SK-N-MC (cell line): ENCODE results near the gene PPIL1.

Experiments used
- DNase-seq: peaks from one replicate; pipeline ENCODE4 v3.0.0-alpha.2; 2011; ENCODE audit warnings: low read depth, low spot score
- H3K27ac ChIP-seq: fragments of 200-600 bp; sonication (generic); 2 replicates; pipeline ENCODE4 v1.5.1; 2016; ENCODE audit warnings: mixed run types
- H3K36me3 ChIP-seq: fragments of 200-600 bp; sonication (generic); 2 replicates; pipeline ENCODE4 v1.6.1; 2017; ENCODE audit warnings: antibody characterized with exemption, low read length, mixed read lengths; ENCODE audit not compliant: insufficient read depth
- H3K4me3 ChIP-seq: fragments of 200-600 bp; sonication (generic); 2 replicates; pipeline ENCODE4 v1.5.1; 2016
- H3K9ac ChIP-seq: fragments of 200-600 bp; sonication (generic); 2 replicates; pipeline ENCODE4 v1.8.0; 2017; ENCODE audit warnings: mixed run types, mixed read lengths; ENCODE audit not compliant: insufficient read length
- H3K9me3 ChIP-seq: fragments of 200-600 bp; sonication (generic); 2 replicates; pipeline ENCODE4 v1.6.1; 2017; ENCODE audit warnings: low read depth, mild to moderate bottlenecking, antibody characterized with exemption, low read length, moderate library complexity, mixed read lengths
- EZH2 ChIP-seq: fragments of 200-600 bp; sonication (generic); IDR thresholded peaks from one replicate; pipeline ENCODE4 v1.6.1; 2017; ENCODE audit warnings: antibody characterized with exemption
- FOXP2 ChIP-seq: optimal IDR thresholded peaks from 2 replicates; pipeline ENCODE3; 2011; ENCODE audit warnings: mild to moderate bottlenecking, moderate library complexity; ENCODE audit not compliant: insufficient read depth; ENCODE audit errors: extremely low read length, control extremely low read depth
- POLR2AphosphoS5 ChIP-seq: IDR thresholded peaks from 2 replicates; pipeline ENCODE4 v1.6.1; 2012; ENCODE audit warnings: mild to moderate bottlenecking, low read depth, low read length, borderline replicate concordance

PPIL1 gene

GRCh38 chr6:36844232-36845170 is 30.1 kb downstream of the PPIL1 start:
- no peak overlapping the region for H3K9ac ChIP-seq
- DNase-seq = no peak
- no peaks in the 10 kb centered on the region for H3K36me3 ChIP-seq
- no peak overlapping the region for H3K27ac ChIP-seq
- TF ChIP-seq EZH2 = no peak
- no peak for TF ChIP-seq POLR2AphosphoS5
- no peak for TF ChIP-seq FOXP2
- H3K4me3 ChIP-seq = no peak overlapping the region
- H3K9me3 ChIP-seq = no peaks in the 10 kb centered on the region

- H3K9ac ChIP-seq = no peak overlapping the region
- H3K36me3 ChIP-seq = no peaks in the 10 kb centered on the region
- no peak overlapping the region for H3K27ac ChIP-seq
- no peak for TF ChIP-seq EZH2
- no peaks in the 10 kb centered on the region for H3K9me3 ChIP-seq
- DNase-seq = no peak
- no peak overlapping the region for H3K4me3 ChIP-seq
Measured at GRCh38 chr6:36843170-36843569, 31.4 kb downstream of the PPIL1 start.

- Histone ChIP-seq H3K36me3 (no peaks in the 10 kb centered on the region), H3K9me3 (no peaks in the 10 kb centered on the region), H3K4me3 (no peak overlapping the region), H3K27ac (no peak overlapping the region), H3K9ac (no peak overlapping the region)
- TF ChIP-seq EZH2 = no peak
- TF ChIP-seq FOXP2 = no peak
- no peak for TF ChIP-seq POLR2AphosphoS5
- DNase-seq = no peak
Measured at GRCh38 chr6:36841756-36842155, 32.8 kb downstream of the PPIL1 start.

- Histone ChIP-seq H3K36me3 (no peaks in the 10 kb centered on the region), H3K4me3 (peak overlapping the region; percentile 77; the same call in 1 of the 2 replicates), H3K9me3 (no peaks in the 10 kb centered on the region), H3K27ac (no peak overlapping the region), H3K9ac (no peak overlapping the region)
- TF ChIP-seq POLR2AphosphoS5 = no peak
- no peak for TF ChIP-seq FOXP2
- no peak for DNase-seq
Measured at GRCh38 chr6:36840432-36841403, 33.9 kb downstream of the PPIL1 start.

GRCh38 chr6:36839749-36840431 is 34.7 kb downstream of the PPIL1 start:
- TF ChIP-seq FOXP2 (no peak), POLR2AphosphoS5 (no peak), EZH2 (no peak)
- DNase-seq = no peak
- no peak overlapping the region for H3K27ac ChIP-seq
- H3K9ac ChIP-seq = peak overlapping the region; percentile 45
- peak overlapping the region; percentile 77 for H3K4me3 ChIP-seq
- no peaks in the 10 kb centered on the region for H3K36me3 ChIP-seq
- H3K9me3 ChIP-seq = no peaks in the 10 kb centered on the region

- Histone ChIP-seq H3K9me3 (no peaks in the 10 kb centered on the region), H3K36me3 (no peaks in the 10 kb centered on the region), H3K27ac (no peak within 1 kb of the TSS), H3K9ac (peak within 1 kb of the TSS; percentile 45), H3K4me3 (peak within 1 kb of the TSS; percentile 77)
- no peak for TF ChIP-seq POLR2AphosphoS5
- TF ChIP-seq EZH2 = no peak
- TF ChIP-seq FOXP2 = no peak
- DNase-seq = no peak
Measured at GRCh38 chr6:36838896-36839748, 35.5 kb downstream of the PPIL1 start, which contains the start of gene CPNE5. TSS of gene CPNE5 (minus strand) at chr6:36839444. CDS start at chr6:36839377, 67 bp downstream.

GRCh38 chr6:36837686-36838085 is 36.9 kb downstream of the PPIL1 start:
- TF ChIP-seq EZH2 (no peak), POLR2AphosphoS5 (no peak), FOXP2 (no peak)
- H3K36me3 ChIP-seq = no peaks in the 10 kb centered on the region
- H3K9me3 ChIP-seq = 0 out of 2 replicates have a peak, but pooled peaks cover 3% of the 10 kb centered on the region
- DNase-seq = no peak
- H3K4me3 ChIP-seq = no peak overlapping the region
- no peak overlapping the region for H3K9ac ChIP-seq
- no peak overlapping the region for H3K27ac ChIP-seq
